Liver (tissue), 3 donors: ENCODE data around the gene MAP3K8.

Source experiments
- GABPA ChIP-seq, 2 donors: IDR thresholded peaks in 1 of 2; conservative IDR thresholded peaks in 1 of 2; 2 replicates each; pipeline ENCODE4 v1.6.1; 2016; ENCODE audit warnings: antibody characterized with exemption in 2 of 2, mild to moderate bottlenecking in 1 of 2, moderate library complexity in 1 of 2
- HNF4G ChIP-seq: IDR thresholded peaks from 2 replicates; pipeline ENCODE4 v1.6.1; 2016; ENCODE audit warnings: antibody characterized with exemption
- RXRA ChIP-seq, 2 donors: IDR thresholded peaks; 2 replicates each; pipeline ENCODE4 v1.6.1; 2017 to 2018; ENCODE audit warnings: antibody characterized with exemption in 2 of 2, mild to moderate bottlenecking in 1 of 2
- SP1 ChIP-seq: IDR thresholded peaks from 2 replicates; pipeline ENCODE4 v1.6.1; 2018; ENCODE audit warnings: antibody characterized with exemption, mild to moderate bottlenecking
- TAF1 ChIP-seq: conservative IDR thresholded peaks from 2 replicates; pipeline ENCODE4 v1.6.1; 2016; ENCODE audit warnings: antibody characterized with exemption, mild to moderate bottlenecking
- TF ChIP-seq, protein P1 (sequence below): fragments of 150-350 bp; IDR thresholded peaks from 2 replicates; pipeline ENCODE4 v1.5.1; 2017; ENCODE audit warnings: improper control_type of control experiment, low read depth, low read length; ENCODE audit not compliant: missing input control
- donor health status: healthy.
- donor health status: healthy.

DNA sequence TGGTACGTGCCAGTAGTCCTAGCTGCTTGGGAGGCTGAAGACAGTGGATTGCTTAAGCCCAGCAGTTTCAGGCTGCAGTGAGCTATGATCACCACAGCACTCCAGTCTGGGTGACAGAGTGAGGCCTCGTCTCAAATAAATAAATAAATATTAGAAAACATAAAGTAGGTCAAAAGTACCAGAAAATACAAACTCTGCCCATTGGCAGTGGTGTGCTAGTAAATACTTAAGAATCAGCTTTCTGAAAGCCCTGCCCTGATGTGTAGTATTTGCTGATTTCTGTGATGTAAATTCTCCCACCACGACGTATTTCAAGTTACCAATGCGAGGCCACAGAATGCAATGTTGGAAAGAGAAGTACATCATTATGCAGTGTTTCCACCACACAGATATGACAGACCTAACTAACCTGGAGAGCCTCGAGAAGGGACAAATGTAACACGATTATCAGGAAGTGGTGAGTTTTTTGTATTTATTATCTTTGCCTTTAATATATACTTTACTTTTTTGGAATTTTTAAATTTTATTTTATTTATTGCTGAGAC, 11.8 kb upstream of the MAP3K8 start:
- TF ChIP-seq, protein P1, sequence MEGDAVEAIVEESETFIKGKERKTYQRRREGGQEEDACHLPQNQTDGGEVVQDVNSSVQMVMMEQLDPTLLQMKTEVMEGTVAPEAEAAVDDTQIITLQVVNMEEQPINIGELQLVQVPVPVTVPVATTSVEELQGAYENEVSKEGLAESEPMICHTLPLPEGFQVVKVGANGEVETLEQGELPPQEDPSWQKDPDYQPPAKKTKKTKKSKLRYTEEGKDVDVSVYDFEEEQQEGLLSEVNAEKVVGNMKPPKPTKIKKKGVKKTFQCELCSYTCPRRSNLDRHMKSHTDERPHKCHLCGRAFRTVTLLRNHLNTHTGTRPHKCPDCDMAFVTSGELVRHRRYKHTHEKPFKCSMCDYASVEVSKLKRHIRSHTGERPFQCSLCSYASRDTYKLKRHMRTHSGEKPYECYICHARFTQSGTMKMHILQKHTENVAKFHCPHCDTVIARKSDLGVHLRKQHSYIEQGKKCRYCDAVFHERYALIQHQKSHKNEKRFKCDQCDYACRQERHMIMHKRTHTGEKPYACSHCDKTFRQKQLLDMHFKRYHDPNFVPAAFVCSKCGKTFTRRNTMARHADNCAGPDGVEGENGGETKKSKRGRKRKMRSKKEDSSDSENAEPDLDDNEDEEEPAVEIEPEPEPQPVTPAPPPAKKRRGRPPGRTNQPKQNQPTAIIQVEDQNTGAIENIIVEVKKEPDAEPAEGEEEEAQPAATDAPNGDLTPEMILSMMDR = no peak
- no peak for TF ChIP-seq GABPA (IDR thresholded peaks at IDR 0.05 in 1 of 2, conservative IDR thresholded peaks at IDR 0.05 in 1 of 2)
- TF ChIP-seq HNF4G = no peak
- TF ChIP-seq RXRA (IDR thresholded peaks at IDR 0.05) = no peak
- no peak for TF ChIP-seq SP1
- TF ChIP-seq TAF1 = no peak
